T follicular helper cell (primary cell): ENCODE results near the gene AGXT.
A peak's percentile ranks its signal among the peaks of the same experiment; 100 is the strongest.

Experiments
- DNase-seq: peaks from one replicate; pipeline ENCODE4 v3.0.0-alpha.2; 2020; ENCODE audit warnings: low read depth
- total RNA-seq, 2 experiments: gene quantifications; one replicate each; lab custom pipeline; 2026; lab: John Stamatoyannopoulos, UW

Gene AGXT
- total RNA-seq, result 0 to 0.17 reads per million in 2 experiments

DNA sequence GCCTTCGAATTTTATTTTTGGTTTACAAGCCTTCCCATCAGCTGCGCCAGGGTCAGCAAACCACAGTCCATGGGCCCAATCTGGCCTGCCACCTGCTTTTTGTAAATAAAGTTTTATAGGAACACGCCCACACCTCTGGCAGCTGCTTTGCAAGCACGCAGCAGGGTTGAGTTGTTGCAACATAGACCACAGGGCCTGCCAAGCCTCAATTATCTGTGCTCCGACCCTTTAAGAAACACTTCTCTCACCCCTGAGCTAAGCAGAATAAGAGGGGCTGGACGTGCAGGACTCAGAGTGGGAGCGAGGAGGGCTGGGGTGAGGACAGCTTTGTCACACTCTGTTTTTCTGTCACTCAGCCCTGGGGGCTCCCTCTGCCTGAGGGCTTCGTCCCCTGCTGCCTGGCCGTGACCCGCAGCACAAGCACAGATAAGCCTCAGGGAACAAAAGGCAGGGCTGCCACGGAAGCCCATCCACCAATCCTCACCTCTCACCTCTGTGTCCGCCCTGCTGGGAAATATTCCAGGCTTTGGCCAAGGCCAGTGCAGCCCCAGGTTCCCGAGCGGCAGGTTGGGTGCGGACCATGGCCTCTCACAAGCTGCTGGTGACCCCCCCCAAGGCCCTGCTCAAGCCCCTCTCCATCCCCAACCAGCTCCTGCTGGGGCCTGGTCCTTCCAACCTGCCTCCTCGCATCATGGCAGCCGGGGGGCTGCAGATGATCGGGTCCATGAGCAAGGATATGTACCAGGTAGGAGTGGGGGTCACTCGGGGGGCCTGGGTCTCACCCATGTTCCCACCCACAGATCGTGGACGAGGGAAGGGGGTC is at the start of gene AGXT:
Gene AGXT, plus strand, starts transcription at position 539 of the 823 bp plus-strand sequence. Its CDS starts 42 bp downstream, at position 581.
- no peak for DNase-seq

DNA sequence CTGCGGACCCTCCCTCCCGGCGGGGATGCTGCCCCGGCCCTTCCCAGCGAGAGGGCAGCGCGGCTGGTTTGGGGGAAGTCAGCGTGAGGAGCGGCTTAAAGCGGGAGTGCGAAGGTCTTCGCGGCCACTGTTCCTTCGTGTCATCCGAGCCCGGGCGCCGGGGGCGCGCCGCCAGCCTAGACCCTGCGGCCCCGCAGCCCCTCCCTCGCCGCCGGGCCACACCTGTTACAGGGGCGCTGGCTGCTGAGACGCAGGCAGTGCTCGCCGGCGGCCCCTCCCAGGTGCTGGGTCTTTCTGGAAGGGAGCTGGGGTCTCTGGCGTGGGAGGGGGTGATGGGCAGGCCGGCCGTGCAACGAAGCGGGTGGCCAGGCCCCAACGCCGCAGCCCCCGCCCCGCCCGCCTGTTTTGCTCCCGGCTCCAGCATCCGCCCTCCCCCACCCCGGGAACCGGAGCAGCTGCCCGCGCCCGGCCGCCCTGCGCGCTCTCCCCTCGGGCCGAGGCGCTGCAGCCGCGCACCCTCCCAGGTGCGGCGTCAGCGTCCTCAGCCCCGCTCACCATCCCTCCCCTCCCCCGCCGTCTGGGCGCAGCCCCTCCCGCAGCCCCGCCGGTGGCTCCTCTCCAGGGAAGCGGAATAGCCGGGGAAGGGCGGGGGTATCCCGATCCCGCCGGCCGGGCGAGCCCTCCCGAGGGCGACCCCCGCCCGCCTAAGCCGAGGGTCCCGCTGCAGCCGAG is 49.3 kb upstream of the AGXT start:
- no peak for DNase-seq

DNA sequence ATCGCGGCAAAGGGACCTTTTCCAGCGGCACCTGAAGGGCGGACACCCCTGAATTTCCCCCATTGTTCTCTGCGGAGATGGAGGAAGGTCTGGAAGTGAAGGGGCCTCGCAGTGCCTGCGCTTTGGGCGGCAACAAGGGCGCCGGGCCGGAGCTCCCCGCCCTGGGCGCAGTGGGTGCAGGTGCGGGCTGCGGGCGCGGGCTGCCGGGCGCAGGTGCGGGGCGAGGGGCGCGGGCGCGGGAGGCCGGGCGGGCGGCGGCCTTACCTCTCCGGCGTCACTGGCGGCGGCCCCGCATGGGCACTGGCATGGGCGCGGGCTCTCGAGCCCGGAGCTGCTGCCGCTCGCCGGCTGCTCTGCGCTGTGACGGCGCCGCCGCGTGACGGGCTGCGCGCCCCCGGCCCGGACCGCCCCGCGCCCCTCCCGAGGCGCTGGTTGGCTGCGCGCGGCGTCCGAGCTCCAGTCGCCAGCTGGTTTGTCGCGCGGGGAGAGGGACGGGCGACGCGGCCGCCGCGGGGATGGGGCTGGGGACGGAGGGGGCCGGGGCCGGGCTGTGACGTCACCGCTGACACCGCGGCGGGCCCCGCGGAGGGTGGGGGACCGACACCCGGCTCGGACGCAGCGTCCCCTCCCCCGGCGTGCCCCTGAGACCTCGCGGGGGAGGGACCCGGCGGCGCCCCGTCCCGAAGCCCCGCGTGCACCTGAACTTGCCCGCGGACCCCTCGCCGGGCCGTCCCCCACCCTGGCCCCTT is 48.6 kb upstream of the AGXT start, which contains the start of gene KIF1A:
Gene KIF1A, minus strand, starts transcription at position 362 of the 749 bp plus-strand sequence. CDS start 22,467 bp downstream, outside the sequence.
- no peak for DNase-seq

DNA sequence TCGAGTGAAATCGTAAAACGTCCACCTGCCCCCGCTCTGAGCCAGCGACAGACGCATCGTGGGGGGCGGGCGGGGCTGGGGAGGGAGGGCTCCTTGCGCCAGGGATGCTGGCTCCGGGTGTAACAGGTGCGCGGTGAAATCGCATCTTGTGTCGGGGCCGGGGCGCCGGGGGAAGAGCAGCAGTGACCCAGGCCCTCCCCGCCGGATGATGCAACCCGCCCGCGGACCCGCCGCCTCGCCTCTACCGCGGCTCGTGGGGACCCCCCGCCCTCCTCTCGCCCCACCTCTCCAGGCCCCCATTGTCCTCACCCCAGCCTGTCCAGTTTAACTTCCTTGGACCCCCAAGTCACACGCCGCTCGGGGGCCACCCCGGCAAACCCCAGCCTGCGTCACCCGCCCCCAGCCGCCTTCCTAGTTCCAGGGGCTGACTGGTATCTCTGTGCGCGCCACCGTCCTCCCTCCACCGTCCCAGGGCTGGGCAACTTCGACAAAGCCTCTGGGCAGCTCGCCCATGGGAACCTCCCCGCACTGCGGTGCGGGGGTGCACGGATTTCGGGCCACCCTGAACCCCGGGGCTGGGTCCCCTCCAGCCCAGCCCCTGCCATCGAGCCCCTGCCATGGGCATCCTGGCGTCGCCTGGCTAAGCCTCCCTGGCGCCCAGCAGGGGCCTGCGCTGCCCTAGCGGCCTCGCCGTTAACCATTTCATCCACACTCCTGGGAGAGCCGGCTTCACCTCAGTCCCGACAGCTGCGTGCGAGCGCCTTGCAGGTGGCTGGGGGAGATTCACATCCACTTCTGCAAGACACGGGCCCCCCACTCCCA is 47.8 kb upstream of the AGXT start:
- DNase-seq, result no peak

DNA sequence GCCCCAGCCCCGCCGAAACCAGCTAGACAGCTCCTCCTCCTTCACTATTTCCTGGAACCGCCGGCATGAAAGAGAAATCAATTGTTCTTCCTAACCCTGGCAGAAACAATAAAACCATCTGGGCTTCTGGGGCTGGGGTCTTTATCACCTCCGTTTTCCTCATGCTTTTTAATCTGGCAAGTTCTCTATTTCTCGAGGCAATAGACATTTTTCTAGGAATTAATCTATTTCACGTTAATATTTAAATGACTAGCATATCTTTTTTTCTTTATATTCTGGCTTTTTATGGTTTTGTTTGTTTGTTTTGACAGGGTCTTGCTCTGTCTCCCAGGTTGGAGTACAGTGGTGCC is 47.2 kb upstream of the AGXT start:
- no peak for DNase-seq

DNA sequence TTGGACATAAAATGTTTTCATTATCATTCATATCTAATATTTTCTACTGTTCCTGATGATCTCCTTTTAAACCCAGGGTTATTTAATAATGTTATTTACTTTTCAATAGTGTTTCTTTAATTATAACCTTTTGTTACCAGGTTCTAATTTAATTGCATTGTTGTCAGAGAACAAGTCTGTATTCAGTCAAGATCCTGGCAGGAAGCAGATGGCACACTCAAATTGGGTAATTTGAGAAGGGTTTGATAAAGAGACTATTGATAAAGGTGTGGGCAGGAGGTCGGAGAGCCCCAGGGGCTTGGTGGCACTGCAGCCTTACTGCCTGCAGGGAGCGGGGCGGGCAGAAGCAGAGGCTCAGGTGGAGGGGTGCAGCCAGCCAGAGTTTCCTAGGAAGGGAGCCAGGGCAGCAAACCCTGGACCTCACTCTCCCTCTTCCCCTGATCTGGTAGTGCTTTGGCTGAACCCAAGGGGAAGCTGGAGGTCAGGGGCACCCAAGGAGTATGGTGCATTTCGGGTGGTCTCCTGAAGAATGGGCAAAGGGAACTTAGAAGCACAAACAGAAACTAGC is 46.3 kb upstream of the AGXT start:
- DNase-seq, result no peak

DNA sequence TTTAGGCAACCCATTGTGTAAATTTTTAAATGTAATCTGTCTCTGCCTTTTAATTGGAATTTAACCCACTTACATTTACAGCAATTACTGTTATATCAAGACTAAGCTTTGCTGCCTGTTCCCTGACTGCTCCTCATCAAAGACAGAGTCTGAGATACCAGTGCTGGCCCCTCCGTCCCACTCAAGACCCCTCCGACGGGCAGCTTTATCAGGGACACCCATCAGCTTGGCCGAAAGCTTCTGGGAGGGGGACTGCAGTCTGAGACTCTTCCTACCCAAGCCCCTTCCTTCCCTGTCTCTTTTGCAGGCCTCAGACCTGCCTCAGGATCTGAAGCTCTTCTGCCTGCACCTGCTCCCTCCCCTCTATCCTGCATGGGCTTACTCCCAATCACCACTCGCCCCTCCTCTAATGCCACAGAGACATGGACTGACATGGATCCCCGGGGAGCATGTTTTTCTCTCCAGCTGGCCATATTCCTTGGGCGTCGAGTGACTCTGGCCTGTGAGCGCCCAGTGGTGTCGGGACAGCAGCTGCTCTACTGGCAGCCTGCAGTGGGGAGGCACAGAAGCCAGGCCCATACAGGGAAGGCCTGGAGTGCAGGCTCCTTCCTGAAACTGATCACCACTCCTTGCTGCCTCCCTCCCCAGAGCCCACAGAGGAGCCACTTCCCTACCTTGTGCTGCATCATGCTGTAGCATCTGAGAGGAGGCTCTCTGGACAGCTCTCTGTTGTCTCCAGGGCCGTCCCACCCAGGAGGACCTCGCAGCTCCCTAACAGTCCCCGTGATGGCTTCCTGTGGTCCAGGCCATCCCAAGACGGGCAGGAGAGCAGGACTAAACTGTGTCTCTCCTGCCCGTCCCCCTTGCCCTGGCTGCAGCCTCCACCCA is 44.9 kb upstream of the AGXT start:
- no peak for DNase-seq

DNA sequence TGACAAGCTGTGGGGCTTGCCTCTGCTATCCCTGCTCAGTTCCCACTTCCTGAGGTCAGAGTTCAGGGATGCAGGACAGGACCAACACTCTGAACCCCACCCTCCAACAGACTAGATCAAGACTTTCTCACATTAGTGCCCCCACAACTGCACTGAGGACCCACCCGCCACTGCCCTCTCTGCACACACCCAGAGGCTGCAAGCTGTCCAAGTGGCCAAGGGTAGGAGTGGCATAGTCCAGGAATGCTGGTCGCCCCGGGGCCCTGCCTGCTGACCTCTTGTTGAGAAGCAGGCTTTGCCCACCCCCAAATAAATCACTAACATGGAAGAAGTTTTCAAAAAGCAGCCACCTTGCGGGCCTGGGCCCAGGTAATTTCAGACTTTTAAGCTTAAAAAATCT is 43.1 kb upstream of the AGXT start:
- DNase-seq, result no peak

DNA sequence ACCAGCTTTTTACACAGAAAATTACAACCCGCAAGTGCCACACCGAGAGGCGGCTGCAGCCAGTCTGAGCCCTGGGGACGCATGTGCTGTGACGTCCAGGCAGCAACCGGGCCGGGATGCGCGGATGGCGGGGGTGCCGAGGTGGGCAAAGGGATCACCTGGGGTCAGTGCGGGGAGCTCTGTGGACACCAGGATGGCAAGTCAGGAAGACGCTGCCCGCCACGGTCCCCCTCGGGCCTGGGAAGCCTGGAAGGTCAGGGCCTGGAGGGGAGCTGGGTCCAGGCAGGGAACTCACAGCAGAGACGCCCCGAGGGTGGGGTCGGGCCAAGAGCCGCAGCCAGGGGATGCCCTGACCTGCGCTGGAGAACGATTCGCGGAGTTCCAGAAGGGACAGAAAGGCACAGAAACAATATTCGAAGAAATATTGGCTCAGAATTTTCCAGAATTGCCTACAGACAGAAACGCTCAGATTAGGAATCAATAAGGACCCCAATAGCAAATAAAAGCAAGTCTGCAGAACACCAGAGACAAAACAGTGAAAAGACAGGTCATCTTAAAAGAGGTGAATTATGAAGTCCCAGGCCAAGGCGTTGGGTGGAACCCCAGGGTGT is 36.9 kb upstream of the AGXT start:
- no peak for DNase-seq

DNA sequence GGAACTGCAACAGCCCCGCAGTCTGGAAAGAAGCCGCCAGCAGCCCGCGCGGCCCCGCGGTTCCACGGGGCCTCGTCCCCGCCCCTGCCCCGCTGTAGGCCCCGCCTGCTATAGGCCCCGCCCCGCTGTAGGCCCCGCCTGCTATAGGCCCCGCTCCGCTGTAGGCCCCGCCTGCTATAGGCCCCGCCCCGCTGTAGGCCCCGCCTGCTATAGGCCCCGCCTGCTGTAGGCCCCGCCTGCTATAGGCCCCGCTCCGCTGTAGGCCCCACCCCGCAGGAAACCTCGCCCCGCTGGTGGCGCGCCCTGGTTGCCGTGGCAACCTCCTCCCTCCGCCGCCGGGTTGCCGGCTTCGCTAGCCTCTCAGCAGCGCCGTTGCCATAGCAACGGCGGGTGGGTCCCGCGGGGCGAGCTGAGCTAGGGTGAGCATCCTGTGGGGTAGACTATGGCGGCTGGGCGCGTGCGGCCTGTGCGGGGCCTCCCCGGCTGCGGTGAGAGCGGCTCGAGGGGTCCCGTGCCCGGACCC is 36.4 kb upstream of the AGXT start:
- peak; percentile 99 for DNase-seq

DNA sequence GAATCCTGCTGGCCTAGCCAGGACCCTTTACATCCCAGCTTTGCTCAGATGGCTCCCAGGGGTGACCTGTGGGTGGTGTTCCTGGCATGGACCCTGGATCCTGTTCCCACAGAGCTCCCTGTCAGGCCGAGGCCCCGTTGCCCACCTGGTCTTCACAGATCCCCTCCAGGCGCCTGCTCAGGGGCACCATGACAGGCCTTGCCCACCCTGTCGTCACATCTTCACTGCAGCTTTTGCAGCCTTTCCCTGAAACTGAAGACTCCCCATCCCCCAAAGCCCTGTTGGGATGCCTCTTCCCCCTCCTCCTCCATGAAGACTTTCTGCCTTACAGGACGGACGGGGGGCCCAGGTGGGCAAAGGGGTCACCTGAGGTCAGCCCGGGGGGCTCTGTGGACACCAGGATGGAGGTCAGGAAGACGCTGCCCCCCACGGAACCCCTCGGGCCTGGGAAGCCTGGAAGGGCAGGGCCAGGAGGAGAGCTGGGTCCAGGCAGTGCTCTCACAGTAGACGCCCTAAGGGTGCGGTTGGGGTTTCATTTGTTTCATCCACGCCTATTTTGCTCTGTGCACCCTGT is 35.6 kb upstream of the AGXT start:
- no peak for DNase-seq

DNA sequence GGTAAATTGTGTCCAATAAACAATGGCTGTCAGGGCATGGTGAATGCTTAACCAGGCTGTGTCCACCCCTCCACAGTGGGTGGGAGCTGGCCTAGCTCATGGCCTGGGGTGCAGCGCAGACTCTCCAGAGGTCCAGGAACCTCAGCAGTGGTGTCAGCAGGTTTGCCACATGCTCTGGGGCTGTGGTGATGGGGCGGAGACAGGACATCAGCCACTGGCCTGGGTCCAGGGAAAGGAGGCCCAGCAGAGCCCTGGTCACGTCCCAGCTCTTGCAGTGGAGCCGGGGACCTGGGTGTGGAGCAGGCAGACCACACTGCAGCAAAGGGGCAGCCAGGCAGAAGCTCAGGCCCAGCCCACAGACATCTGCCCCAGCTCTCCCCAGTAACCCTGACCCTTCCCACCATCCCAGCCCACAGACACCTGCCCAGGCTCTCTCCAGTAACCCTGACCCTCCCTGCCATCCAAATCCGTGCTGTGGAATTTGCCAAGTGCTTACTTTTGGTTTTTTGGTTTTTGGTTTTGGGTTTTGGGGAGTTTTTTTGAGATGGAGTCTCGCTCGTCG is 34.8 kb upstream of the AGXT start:
- no peak for DNase-seq

DNA sequence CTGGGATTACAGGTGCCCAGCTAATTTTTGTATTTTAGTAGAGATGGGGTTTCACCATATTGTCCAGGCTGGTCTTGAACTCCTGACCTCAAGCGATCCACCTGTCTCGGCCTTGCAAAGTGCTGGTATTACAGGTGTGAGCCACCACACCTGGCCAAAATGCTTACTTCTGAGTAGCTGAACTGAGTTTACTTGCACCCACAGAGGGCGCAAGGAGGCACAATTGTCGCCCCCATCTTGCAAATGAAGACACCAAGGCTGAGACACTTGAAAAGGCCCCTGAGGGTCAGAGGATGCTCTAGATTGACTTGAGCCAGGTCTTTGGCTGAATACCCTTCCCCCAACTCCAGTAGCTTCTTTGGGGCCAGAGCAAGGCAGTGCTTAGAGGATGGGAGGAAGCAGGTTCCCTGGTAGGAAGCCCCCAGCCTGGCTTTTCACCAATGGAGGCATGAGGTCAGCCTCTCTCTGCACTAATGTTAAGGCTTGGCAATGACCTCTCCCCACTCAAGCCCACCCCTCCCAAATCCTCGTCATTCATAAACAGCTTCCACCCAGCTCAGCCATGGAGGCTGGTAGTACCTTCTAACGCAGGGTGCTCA is 34.1 kb upstream of the AGXT start:
- DNase-seq, result no peak

DNA sequence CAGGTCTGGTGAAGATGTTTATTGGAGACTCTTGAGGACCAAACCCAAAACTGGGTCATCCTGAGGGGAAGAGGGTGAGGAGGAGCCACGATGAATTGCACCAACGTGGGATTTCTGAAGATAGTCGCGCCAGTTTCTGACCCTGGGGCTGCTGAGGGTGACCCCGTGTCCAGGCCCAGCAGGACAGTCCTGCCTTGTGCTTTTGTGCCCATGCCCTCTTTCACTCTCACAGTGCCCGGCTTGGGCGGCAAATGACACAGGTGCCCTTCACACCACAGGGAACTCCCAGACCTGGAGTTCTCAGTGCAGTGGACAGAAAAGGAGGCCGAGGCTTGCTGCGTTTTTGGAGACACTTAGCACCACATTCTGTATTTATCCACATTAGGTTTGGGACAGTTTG is 33.1 kb upstream of the AGXT start:
- no peak for DNase-seq

DNA sequence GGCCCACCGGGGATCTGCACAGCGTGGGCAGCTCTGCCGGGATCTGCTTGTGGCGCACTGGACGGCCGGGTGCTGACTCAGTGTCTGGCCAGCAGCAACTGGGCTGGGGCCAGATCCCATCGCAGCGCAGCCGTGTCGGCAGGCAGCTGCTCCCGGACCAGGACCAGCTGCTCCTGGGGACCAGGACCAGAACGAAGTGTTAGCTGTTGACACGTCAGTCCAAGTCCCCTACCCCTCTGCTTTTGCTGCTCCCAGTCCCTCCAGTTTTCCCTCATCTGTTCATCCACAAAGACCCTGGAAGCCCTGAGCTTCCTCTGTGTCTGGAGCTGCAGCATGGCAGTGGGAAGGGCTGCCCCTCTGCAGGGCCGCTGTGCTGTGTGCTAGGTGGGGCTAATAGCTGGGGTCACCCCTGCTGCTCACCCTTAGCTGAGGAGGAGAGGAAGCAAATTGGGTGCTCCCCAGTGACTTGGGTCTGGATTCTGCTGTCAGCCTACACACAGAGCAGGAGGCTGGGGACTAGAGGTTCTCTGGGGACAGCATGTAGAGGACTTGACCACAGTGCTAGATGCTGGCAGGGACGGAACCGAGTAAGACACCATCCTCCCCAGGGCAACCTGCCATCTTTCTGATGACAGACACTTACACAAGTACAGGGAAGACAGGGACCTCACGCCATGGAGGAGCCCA is 31.7 kb upstream of the AGXT start:
- no peak for DNase-seq

DNA sequence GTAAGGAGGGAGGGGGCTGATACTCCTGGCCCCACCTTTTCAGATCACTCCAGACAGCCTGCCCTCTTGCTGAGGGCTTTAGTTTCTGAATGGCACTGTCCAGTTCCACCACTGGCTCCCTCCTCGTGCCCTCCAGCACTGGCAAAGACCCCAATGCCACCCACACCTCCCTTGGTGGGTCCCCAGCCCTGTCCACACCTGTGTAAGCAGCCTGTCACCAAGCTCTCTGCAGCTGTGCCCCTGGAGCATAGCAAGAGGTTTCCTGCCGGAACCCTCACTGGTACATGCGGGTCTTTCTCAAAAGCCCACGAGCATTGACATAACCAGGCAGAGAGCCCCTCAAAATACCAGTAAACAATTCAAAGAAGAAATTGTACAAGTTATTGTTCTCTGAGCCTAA is 31.0 kb upstream of the AGXT start:
- DNase-seq, result no peak

DNA sequence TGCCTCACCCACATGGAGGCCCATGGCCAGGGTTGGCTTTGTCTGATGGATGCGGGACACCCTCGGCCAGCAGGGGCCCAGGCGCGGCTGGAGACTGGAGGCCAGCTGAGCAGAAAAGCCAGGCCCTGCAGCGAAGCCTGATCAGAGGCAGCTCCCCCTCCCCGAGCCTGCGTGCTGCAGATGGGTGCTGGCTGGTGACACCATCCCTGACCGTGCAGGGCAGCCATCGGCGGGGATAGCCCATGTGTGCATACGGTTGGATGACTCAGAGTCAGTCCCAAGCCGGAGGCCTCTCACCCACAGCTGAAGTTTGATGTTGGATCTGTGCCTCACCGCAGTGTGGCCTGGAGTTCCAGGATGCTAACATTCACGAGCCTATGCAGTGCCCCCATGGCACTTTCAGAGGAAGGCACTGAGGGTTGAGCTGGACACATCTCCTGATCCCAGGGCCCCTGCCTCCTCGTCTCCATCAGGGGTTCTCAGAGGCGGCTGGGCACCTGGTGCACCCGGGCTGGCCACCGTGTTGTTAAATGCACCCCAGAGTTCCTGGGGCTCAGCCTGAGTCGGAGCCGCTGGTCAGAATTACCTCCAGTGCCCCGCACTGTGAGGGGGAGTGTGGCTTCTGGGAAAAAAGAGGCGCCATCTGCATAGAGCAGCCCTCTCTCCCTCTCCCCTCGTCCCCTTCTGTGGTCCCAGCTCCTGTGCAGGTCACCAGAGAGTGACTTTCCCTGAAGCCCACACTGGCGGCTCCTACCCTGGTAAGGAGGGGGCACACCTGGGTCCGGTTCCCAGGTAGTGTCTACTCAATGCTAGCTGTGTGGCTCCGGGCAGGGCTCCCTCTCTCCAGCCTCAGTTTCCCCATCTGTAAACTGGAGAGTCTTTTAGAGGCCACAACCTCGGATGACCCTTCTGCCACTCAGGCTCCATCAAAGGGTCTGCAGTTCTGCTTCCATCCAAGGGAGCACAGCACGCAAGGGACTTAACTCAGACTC is 29.2 kb upstream of the AGXT start:
- no peak for DNase-seq
